Measurements from ENCODE around the gene COBL.

DNA sequence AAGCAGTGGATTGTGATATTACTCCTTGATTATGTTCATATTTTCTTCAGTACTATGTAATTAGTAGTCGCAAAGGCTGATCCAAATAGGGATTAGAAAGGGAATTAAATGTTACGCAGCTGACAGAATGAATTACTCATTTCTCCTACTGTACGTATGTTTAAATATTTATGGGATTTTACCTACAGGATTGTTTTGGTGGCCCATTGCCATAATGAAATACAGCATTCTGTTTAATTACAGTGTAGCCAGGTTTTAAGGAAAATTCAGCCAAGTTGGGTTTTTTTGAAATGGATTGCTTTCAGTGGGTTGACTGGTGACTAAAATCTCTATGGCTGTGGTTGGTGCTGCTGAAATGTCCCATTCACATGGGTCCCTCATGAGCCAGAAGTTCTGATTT, 336.2 kb downstream of the COBL start:
- TF ChIP-seq TAF1 (IDR thresholded peaks at IDR 0.05; ENCODE audit: borderline replicate concordance, insufficient read depth, low read length) (no peak), POLR2AphosphoS5 (IDR thresholded peaks at IDR 0.05; ENCODE audit: low read depth, low read length) (no peak)

Data from PFSK-1 (cell line).